Mucosa of gallbladder (tissue), 1 donor: ENCODE measurements around the gene NAP1L1. TPM values are rescaled to one million over a fixed set of nuclear protein-coding genes. Genes with fewer than 3 reads are reported as not detected.
"Not testable (repeated sequence)": the region's sequence is repeated elsewhere in the genome, so short reads cannot be mapped to it uniquely, and the experiment has no call there.

Experiments used
- DNase-seq: peaks from one replicate; pipeline ENCODE4 v3.0.0-alpha.2; 2020; ENCODE audit warnings: low spot score
- total RNA-seq: library from RNA; stranded (reverse); gene quantifications from one replicate; pipeline ENCODE4 v1.2.1, GENCODE V29; 2021
- donor health status: DM: no; HTN: no; CAD: no.

The NAP1L1 gene
- total RNA-seq, 1 donor from 2014 or later, result 317 TPM

- no peak for DNase-seq
Measured at GRCh38 chr12:75990189-75990912, 94.1 kb downstream of the NAP1L1 start.

GRCh38 chr12:75987709-75988108 is 96.8 kb downstream of the NAP1L1 start:
- not testable (repeated sequence) for DNase-seq

Other genes with a start within 250 kb of the NAP1L1 start
- gene PHLDA1, start 52.9 kb downstream of the NAP1L1 start, total RNA-seq, result 5.2 TPM